PFSK-1 (cell line): Measurements from ENCODE around the gene TNFAIP1.

ENCODE experiments used
- FOXP2 ChIP-seq: optimal IDR thresholded peaks from 2 replicates; pipeline ENCODE3; 2011; ENCODE audit warnings: borderline replicate concordance, control low read depth, inconsistent platforms; ENCODE audit not compliant: insufficient read depth; ENCODE audit errors: extremely low read length, extremely low read depth
- POLR2AphosphoS5 ChIP-seq: IDR thresholded peaks from 2 replicates; pipeline ENCODE4 v1.6.1; 2012; ENCODE audit warnings: low read depth, mild to moderate bottlenecking, control low read depth, low read length, moderate library complexity
- SIN3A ChIP-seq: IDR thresholded peaks from 2 replicates; pipeline ENCODE4 v1.6.1; 2012; ENCODE audit warnings: mild to moderate bottlenecking, low read length, moderate library complexity, borderline replicate concordance; ENCODE audit not compliant: insufficient read depth
- TAF1 ChIP-seq: IDR thresholded peaks from 2 replicates; pipeline ENCODE4 v1.6.1; 2012; ENCODE audit warnings: low read length, control low read depth, borderline replicate concordance; ENCODE audit not compliant: insufficient read depth
- TF ChIP-seq, protein P1 (sequence below), 2 experiments: IDR thresholded peaks; 2 replicates each; pipeline versions ENCODE4 v1.6.1 to v1.8.0; 2011 to 2012; ENCODE audit warnings: low read depth in 2 of 2, low read length in 2 of 2, control low read depth in 1 of 2, inconsistent platforms in 1 of 2, mild to moderate bottlenecking in 1 of 2, moderate library complexity in 1 of 2; ENCODE audit not compliant: insufficient read depth in 1 of 2

The TNFAIP1 gene

DNA sequence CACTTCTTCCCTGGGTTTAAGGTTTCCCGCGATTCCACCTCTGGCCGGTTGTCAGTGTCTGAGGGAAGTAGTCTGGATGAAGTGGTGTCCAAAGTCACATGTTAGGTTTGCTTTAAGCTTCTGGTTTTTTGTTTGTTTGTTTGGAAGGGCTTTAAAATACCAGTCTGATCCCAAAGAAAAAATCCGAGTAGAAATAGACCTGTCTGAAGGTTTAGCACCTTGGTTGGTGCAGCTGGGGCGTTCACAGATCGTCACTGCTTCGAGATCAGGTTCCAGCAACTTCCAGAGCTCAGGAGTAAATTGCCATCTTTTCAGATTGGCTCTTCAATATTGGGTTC, 16.0 kb upstream of the TNFAIP1 start:
- TF ChIP-seq, protein P1, sequence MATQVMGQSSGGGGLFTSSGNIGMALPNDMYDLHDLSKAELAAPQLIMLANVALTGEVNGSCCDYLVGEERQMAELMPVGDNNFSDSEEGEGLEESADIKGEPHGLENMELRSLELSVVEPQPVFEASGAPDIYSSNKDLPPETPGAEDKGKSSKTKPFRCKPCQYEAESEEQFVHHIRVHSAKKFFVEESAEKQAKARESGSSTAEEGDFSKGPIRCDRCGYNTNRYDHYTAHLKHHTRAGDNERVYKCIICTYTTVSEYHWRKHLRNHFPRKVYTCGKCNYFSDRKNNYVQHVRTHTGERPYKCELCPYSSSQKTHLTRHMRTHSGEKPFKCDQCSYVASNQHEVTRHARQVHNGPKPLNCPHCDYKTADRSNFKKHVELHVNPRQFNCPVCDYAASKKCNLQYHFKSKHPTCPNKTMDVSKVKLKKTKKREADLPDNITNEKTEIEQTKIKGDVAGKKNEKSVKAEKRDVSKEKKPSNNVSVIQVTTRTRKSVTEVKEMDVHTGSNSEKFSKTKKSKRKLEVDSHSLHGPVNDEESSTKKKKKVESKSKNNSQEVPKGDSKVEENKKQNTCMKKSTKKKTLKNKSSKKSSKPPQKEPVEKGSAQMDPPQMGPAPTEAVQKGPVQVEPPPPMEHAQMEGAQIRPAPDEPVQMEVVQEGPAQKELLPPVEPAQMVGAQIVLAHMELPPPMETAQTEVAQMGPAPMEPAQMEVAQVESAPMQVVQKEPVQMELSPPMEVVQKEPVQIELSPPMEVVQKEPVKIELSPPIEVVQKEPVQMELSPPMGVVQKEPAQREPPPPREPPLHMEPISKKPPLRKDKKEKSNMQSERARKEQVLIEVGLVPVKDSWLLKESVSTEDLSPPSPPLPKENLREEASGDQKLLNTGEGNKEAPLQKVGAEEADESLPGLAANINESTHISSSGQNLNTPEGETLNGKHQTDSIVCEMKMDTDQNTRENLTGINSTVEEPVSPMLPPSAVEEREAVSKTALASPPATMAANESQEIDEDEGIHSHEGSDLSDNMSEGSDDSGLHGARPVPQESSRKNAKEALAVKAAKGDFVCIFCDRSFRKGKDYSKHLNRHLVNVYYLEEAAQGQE (IDR thresholded peaks at IDR 0.05; ENCODE audit: insufficient read depth in 1 of 2, low read depth in 2 of 2, low read length in 2 of 2), result no peak
- TF ChIP-seq TAF1 (no peak), SIN3A (no peak), POLR2AphosphoS5 (no peak), FOXP2 (no peak)

DNA sequence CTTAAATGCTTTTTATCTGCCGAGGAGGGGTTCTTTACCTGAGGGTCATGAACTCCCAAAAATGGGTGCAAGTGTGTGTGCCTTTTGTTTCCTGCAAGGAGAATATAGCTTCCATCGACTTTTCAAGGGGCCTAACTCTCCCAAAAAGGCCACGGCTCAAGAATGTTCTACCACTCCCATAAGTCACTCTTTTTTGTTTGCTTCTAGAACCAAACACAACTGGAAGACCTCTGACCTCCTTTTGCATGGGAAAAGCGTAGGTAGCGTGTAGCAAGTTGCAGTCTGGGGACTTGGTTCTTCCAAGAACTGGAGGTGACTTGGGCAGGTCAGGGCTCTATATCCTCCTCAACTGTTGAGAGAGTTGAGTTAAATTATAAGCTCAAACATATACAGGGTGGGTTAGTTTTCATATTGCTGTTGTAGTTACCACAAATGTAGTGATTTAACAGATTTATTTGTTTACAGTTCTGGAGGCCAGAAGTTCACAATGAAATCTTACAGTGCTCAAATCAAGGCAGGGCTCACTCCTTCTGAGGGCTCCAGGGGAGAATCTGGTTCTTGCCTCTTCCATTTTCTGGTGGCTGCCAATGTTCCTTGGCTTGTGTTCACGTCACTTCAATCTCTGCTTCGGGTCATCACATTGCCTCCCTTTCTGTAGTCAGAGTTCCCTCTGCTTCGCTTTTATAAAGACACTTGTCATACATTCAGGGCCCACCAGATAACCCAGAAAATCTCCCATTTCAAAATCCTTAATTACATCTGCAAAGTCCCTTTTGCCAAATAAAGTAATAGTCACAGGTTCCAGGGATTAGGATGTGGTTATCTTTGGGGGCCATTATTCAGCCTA, 15.1 kb upstream of the TNFAIP1 start:
- no peak for TF ChIP-seq SIN3A
- no peak for TF ChIP-seq FOXP2
- no peak for TF ChIP-seq TAF1
- no peak for TF ChIP-seq POLR2AphosphoS5
- TF ChIP-seq, protein P1 (IDR thresholded peaks at IDR 0.05; ENCODE audit: insufficient read depth in 1 of 2, low read depth in 2 of 2, low read length in 2 of 2), result no peak

DNA sequence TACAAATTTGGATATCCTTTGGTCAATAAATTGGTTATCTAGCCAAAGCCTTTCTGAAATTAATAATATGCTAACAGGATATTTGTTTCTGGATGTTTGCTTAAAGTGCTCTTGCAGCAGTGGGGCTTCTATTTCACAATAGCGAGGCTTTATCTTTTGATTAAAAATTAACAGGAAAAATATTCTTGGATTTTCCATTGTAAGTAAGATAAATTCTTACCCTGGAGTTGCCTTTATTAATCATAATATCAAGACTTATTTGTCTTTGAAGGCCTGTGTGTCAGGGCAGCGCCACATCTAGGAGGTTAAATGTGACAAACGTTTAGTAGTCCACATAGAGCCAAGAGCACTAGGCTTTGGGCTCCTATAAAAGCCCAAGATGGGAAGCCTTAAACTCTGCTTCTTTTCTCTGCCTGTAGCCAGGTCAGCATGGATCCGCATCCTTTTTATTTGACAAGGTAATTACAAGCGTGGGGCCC, 11.3 kb upstream of the TNFAIP1 start:
- TF ChIP-seq, protein P1 (IDR thresholded peaks at IDR 0.05; ENCODE audit: insufficient read depth in 1 of 2, low read depth in 2 of 2, low read length in 2 of 2), result no peak
- TF ChIP-seq SIN3A, result no peak
- TF ChIP-seq FOXP2, result no peak
- TF ChIP-seq TAF1, result no peak
- TF ChIP-seq POLR2AphosphoS5, result no peak

DNA sequence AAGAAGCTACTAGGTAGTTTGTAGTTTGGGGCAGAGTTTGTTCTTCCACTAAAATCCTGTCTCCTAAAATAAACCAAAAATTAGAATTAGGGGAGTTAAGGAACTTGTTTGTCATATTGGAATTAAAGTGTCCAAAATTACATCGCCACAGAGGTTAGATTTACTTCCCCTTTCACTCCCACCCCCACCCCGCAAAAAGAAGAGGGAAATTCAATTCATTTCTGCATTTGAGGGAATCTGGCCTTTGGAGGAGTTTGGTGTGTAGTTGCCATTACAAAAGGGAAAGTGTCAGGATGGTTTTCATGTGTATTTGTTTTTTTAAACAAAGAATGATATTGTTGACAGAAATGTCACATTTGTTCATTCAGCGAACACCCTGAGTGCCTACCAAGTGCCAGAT, 10.8 kb upstream of the TNFAIP1 start:
- TF ChIP-seq TAF1 (no peak), SIN3A (no peak), POLR2AphosphoS5 (no peak), FOXP2 (no peak)
- TF ChIP-seq, protein P1 (IDR thresholded peaks at IDR 0.05; ENCODE audit: insufficient read depth in 1 of 2, low read depth in 2 of 2, low read length in 2 of 2), result no peak
